GM19438 (cell line): ENCODE data around the gene FANCE.
"Not testable (repeated sequence)": the region's sequence is repeated elsewhere in the genome, so short reads cannot be mapped to it uniquely, and the experiment has no call there.

Source experiments
- ATAC-seq: cut with Tn5 transposase; IDR thresholded peaks from one replicate; pipeline ENCODE4 v1.9.1; 2021; ENCODE audit warnings: low read depth; ENCODE audit not compliant: unreplicated experiment

Gene FANCE

DNA sequence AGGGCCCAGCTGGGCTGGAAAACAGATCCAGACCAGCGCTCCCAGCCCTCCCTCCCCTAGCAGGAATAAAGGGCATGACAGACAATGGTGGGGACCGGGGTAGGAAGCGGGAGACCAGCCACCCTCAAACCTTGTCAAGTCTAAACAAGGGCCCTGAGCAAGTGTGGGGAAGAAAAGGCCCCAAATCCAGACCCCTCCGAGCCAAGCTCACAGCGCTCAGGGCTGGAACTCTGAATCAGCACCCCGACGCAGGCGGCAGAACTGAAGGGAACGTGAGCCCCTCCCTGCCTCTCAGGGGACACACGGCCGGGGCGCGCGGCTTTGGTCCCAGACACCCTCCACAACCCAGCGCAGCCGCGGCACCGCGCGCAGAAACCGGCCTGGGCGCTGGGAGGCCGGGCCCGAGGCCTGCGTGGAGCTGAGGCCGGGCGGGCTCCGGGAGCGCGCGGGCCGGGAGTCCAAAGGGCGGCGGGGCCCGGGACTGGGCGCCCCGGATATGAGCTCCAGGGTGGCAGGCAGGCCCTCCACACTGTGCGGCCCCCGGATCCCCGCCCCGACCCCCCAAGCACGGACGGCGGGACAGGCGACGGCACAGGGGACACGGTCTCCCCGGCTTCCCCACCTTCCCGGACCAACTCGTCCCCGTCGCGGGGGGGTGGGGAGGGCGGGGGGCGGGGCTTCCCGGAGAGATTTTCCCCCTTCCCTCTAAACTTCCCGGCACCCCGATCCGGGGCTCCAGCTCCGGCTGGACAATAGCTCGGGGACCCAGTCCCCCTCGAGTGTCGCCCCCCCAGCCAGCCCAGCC is 44.1 kb downstream of the FANCE start:
- ATAC-seq, result no peak

DNA sequence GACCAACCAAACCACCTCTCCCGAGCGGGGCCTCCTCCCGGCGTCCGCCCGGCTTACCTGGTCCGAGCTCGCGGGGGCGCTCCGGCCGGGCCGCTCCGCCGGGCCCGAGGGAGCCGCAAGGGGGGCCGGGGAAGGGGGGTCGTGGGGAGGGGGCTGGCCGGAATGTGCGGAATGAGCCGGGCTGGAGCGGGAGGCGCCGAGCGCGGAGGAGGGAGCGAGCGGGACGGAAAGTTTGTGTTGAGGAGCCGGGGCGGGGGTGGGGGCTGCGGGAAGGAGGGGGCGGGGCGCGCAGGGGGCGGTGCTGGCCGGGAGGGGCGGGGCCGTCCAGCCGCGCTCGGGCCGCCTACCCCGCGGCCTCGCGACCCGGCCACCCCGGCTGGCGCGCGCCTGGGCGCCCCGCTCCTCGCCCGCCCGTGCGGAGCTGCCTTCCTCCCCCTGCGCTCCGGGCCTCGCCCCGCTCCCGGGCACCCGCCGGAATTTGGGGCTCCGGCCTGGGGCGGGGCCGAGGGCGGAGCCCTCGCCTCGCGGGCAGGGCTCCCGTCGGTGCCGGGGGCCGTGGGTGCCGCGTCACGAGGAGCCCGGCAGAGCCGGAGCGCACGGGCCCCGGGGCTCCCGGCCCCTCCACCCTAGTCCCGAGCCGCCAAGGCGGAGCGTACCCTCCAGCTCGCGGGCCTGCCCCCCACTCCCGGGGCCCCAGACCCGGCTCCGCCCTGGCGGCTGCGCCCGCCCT is 44.9 kb downstream of the FANCE start, which contains the start of gene TEAD3:
Gene TEAD3, minus strand, starts transcription at position 239 of the 730 bp plus-strand sequence.
- ATAC-seq, result no peak

DNA sequence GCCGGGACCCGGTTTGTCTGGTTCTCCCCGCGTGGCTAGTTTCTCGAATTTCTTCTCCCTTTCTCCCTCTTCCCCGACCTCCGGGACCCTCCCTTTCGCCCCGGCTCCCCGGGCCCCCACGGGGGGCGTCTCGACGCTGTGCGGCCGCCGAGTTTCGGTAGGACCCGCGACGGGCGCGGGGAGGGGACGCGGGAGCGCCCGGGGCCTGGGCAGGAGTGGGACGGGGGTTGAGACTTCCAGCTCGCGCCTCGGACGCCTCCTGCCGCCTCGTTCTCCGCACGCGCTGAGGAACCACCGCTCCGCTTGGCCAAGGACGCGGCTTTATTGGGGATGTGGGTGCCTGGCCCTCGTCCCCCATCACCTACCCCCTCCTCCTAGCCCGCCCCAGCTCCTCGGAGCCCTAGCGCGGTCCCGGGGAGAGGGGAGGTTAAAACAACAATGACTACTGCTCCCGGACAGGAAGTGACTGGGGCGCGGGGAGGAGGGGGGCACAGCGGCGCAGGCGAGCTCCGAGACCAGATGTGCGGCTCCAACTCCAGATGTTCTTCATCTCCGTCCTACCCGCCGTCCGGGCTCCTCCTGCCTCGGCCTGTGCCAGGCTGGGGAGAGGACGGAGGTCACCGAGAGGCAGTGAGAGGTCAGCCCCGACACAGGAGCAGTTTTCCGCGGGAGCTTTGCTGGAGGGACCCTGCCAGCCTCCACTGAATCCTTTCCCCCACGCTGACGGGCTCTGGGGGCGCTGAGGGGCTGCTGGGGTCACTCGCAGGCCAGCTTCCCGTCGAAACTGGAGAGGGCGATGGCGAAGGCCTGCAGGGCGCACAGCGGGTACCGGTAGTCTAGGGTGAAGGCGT is 45.7 kb downstream of the FANCE start:
- no peak for ATAC-seq

DNA sequence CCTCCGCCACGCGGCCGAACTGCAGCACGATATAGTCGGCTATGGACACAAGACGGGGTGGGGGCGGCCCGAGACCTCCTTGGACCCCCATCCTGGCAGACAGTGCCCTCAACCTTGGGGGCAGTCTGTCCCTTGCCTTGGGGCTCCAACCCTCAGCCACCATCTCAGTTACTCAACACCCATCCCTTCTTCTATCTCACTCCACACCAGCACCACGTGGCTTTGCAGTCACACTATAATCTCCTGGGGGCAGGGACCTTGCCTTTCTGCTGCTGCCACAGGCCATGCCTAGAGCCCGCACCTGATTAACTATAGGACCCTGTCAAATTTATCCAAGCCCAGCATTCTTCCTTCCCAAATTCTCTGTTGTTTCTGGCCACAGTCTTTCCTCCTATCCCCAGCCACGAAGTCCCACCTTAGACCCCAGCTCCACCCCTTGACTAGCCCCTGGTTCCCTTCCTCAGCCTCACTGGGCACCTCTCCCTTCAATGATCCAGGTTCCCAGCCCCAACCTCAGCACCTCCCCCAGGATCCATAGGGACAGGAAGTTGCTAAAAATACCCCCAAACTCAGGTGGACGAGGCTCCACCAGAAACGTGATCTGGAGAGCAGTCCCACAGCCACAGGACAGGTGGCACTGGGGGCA is 46.4 kb downstream of the FANCE start:
- ATAC-seq, result no peak

DNA sequence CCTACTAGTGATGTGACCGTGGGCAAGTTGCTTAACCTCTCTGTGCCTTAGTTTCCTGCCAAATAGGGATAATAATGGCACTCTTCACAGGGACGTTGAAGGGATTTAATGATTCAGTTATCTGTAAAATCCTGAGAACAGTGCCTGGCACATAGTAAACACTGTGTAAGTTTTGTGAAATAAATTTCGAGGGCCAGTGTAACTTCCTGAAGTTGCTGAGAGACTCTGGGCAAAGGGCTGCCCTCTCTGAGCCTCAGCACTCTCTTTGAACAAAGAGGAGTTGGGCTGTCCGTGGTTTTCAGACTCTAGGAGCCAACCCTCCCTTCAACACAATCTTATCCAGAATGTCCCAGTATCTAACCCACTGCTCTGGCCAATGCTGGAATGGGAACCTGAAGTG is 47.2 kb downstream of the FANCE start:
- ATAC-seq, result no peak

DNA sequence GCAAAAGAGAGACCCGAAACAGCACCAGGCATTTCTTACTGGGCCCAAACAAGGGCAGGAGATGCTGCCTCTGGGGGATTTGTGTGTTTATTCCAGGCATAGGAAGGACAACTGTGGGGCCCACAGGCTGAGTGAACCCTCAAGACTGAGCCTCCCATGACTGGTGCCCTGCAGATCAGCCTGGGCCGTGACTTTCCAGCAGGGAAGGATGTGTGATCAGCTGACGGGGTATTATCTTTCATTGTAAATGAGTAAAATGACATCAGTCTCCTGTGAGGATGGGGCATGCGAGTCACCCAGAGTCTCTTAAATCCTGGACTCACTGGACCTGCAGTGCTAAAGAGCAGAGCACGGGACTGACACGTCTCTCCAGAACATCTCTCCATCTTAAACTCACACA is 48.6 kb downstream of the FANCE start:
- no peak for ATAC-seq

DNA sequence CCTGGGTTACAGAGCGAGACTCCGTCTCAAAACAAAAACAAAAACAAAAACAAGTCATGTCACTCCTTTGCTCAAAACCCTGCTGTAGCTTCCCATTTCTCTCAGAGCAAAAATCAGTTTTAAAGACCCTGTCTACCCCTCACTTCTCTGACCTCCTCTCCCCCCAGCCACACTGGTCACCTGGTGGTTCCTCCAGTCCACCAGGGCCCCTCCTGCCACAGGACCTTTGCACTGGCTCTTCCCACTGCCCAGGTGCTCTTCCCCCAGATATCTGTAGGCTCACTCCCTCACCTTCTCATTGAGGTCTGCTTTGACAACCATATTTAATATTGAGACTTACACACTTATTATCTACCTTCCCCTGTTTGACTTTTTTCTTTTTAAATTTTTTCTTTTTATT is 49.6 kb downstream of the FANCE start:
- ATAC-seq, result no peak

DNA sequence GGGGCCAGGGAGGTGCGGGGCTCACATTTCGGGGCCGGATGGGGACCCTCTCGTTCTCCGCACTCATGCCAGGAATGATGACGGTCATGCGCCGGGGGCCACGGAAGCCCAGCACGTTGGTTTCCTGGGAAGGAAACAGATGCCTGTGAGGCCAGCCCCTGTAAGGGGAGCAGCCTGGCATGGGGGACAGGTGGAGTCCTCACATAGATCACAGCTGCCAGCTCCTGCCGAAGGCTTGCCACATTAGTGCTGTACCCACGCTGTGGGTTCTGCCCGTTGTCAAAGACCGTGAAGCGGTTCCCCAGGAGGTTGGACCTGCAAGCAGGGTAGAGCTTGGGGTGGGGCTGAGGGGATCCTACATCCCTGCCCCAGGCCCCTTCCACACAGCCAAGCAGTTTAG is 51.4 kb downstream of the FANCE start:
- no peak for ATAC-seq

DNA sequence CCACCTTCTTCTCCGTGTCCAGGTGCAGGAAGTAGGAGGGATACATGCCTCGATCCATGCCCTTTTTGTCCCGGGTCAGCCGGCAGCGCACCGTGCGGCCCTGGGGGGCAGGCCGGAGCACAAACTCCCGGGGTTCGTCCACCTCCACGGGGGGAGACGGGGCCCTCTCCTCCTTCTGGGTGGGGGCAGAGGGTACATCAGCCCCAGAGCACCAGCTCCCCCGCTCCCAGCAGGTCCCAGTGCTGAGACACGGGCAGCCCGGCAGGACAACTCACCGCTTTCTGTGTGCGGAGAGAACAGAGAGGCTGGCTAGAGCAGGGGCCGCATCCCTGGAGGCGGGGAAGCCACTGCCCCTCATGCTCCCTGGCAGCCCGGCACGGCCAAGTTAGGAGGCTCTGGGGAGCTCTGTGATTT is 53.9 kb downstream of the FANCE start:
- no peak for ATAC-seq

DNA sequence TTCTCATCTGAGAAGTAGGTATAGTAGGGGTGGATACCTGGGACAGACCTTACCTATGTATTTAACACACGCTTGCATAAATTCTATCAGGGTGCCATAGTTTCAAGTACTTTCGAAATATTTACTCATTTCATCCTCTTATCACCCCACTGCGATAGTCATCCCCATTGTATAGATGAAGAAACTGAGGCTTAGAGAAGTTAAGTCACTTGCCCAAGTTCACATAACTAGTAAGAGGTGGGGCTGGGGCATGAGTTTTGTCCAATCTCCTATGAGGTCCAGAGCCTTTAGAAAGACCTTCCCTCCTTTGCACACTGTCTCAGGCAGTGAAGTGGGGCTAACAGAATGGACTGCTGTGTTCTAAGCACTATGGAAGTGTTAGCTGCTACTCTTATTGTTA is 54.4 kb downstream of the FANCE start:
- no peak for ATAC-seq

DNA sequence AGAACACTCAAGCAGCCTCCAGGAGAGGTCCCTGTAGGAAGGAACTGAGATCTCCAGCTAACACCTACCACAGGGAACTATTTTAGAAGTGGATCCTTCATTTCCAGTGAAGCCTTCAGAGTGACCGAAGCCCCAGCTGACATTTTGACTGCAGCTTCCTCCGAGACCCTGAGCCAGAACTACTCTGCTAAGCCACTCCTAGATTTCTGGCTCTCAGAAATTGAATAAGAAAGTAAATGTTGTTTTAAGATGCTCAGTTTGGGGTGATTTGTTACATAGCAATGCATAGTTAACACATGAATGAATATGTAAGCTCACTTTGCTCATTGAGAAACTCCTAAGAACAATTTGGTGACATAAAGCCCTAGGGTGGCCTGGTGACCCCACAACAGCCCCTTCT is 55.1 kb downstream of the FANCE start:
- ATAC-seq, result no peak

DNA sequence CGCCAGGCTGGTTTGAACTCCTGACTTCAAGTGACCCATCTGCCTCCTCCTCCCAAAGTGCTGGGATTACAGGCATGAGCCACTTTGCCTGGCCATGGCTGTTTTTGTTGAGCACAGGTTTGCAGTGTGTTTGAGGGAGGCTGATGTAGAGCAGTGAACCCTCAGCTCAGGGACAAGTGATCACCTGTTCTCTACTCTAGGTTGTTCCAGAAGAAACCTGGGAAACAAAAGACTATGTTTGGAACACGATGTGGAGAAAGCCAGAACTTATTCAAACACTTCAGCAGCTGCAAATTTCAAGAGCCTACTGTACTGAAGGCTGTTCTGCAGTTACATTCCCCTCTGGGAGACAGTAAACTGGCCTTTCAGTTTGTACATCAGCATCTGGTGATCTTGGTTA is 55.9 kb downstream of the FANCE start:
- no peak for ATAC-seq

DNA sequence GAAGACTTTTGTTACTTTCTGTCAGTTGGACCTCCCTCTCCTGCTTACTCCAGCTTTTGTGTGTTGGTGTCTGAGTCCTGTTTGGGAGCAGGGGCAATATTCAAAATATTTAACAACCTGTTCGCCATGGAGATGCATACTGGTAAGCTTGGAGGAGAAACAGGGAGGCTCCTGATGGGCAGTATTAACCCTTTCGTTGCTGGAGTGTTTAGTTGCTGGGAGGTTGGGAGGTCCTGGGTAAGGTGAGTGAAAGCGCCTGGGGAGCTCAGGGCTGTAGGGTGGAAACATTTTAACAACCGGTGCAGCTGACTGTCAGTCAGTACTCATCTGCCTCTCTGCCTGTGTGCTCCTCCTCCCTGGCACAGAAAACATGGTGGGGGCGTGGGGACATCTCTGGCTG is 56.4 kb downstream of the FANCE start:
- ATAC-seq, result no peak

DNA sequence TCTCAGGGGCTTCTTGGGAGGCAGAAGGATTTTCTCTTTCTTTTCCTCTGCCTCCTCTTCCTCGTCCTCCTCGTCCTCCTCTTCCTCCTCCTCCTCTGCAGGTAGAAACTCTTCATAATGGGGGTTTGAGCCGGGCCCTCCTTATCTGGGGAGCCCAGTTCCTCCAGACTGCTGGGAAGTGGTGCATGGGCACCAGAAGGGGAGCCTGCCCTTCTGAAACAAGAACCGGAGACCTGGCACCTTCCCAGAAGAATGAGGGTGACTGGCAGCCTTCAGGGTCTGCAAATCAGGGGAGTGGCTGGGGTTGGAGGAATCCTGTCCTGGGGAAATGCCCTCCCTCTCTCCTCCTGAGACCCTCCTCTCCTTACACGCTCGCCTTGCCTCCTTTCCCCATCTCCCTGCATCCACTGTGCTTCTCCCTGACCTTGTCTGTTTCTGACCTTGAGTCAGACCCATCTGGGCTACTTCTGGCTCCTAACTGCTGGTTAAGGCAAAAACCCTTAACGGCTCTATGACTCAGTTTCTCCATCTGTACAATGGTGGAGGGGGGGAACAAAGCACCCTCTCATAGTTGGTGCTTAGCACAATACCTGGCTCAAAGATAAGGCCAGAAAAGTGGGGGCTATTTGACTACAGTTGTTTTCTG is 58.9 kb downstream of the FANCE start:
- ATAC-seq, result no peak

DNA sequence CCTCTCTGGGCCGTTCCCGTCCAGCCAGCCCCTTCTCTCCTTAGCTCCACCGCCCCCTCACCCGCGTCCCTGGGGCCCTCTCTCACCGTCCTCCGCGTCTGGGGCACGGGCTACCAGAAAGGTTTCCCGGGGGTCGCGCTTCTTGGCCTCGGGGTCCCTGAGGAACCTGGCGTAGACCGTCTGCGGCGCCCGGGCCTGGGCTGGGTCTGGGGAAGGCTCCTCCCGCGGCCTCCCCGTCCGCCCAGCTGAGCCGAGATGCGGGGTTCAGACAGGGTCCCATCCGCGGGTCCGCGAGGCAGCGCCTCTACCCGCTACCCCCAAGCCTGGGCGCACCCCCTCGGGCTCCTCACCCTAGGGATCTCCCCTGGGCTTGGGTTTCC is 59.4 kb downstream of the FANCE start:
- ATAC-seq, result no peak

DNA sequence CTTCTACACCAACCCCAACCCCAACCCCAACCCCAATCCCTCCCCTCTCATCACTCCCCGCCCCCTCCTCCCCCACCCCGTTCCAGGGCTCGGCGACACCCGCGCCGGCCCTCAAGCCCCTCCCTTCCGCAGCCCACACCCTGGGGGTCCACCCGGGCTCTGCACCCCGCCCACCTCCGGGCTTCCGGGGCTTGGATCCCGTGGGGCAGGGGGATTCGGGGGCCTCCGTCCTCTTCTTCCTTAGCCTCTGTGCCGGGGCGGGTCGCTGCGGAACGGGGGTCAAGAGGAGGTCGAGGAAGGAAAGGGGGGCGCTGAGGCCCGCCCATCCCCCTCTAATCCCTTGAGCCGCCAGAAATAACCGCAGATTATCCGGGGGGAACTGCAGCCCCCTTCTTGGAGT is 59.9 kb downstream of the FANCE start:
- no peak for ATAC-seq

DNA sequence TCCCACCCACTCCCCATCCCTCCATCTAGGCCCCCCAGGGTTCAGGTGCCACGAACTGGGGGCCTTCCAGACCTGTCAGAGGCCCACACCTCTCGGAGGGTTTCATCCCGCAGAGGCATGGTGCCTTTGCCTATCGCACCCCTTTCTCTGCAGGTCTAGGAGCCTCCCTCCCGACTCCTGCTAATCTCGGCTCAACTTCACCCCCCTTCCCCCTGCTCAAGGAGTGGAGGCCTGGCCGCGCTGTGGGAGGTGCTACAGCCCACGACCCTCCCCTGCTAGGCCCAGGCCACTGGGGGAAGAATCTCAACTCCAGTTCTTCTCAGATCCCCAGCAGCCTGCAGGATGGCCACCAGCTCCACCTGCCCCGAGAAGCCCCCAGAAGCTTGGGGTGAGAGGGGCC is 60.6 kb downstream of the FANCE start, which contains the start of gene TULP1:
Gene TULP1, minus strand, starts transcription at position 157 of the 400 bp plus-strand sequence. Its CDS starts 38 bp downstream, at position 119.
- no peak for ATAC-seq

DNA sequence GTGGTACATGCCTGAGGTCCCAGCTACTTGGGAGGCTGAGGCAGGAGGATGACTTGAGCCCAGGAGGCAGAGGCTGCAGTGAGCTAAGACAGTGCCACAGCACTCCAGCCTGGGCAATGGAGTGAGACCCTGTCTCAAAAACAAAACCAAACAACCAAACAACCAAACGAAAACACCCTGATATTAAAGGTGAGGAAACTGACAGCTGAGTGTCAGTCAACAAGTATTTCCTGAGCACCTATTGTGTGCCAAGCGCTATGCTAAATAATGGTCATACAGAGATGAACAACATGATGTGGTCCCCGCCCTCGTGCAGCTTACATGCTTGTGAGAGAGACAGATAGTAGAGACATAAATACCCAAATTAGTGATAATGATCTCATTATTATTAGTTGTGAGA is 62.4 kb downstream of the FANCE start:
- no peak for ATAC-seq

DNA sequence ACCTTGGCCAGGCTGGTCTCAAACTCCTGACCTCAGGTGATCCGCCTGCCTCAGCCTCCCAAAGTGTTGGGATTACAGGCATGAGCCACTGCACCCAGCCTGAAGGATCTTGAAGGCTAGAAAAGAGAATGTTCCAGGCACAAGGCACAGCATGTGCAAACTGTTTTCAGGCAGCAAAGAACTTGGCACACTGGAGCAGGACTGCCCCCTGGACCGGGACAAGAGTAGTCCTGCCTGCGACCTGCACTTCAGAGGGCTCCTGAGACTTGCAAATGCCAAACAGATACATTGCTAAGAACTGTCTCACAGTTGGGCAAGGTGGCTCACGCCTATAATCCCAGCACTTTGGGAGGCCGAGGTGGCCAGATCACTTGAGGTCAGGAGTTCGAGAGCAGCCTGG is 63.8 kb downstream of the FANCE start:
- ATAC-seq, result not testable (repeated sequence)
